Body of pancreas (tissue), 4 donors: Measurements from ENCODE around the gene ABCC3.

ENCODE experiments used
- CTCF ChIP-seq, 7 experiments: fragments of 450-650 bp in 4 of 7; fragments of 200-600 bp in 3 of 7; sonication (generic) in 3 of 7; IDR thresholded peaks; one replicate each; pipeline ENCODE4 v1.5.1; 2016 to 2019; ENCODE audit warnings: antibody characterized with exemption in 7 of 7
- POLR2A ChIP-seq, 3 donors: fragments of 450-650 bp; IDR thresholded peaks; one replicate each; pipeline ENCODE4 v1.6.1; 2016; ENCODE audit warnings: antibody characterized with exemption in 3 of 3, mild to moderate bottlenecking in 2 of 3

- no peak for TF ChIP-seq CTCF (IDR thresholded peaks at IDR 0.05)
- TF ChIP-seq POLR2A (IDR thresholded peaks at IDR 0.05): no peak
Measured at GRCh38 chr17:50691550-50692447, 57.1 kb downstream of the ABCC3 start.
